HCT116 (cell line): ENCODE data around the gene MAF. TPM values are rescaled to one million over a fixed set of nuclear protein-coding genes. Genes with fewer than 3 reads are reported as not detected.

Experiments used
- ATAC-seq: fragments of 200-7000 bp; cut with Tn5 transposase; 2 replicates; pipeline ENCODE4 v1.9.1; 2020; ENCODE audit warnings: mild to moderate bottlenecking, moderate library complexity
- BruUV-seq: library from RNA; stranded (reverse); fragments of 400-500 nt; replicated peaks from 2 replicates; lab custom pipeline; 2021; lab: Mats Ljungman, UMichigan
- CTCF ChIA-PET: fragments of 300-600 bp; sonication (Branson Sonifier 250); formaldehyde crosslinking; loops from one replicate; lab custom pipeline; 2021; ENCODE audit warnings: antibody characterized with exemption; lab: Charles Lee
- POLR2A ChIA-PET: fragments of 300-600, 350-600 bp; sonication (Branson Sonifier 250); formaldehyde crosslinking; loops from one replicate; lab custom pipeline; 2021; ENCODE audit warnings: antibody characterized with exemption; lab: Charles Lee
- RAD21 ChIA-PET, 2 experiments: fragments of 300-600 bp; sonication (Branson Sonifier 250); formaldehyde crosslinking; loops; one replicate each; lab custom pipeline; 2023; ENCODE audit warnings: low total read pairs in 2 of 2; ENCODE audit not compliant: uncharacterized antibody in 2 of 2, unreplicated experiment in 2 of 2, low non-redundant PET in 1 of 2; lab: Charles Lee
- DNase-seq: peaks from one replicate; pipeline ENCODE4 v3.0.0-alpha.2; 2010; ENCODE audit warnings: low read depth, low spot score
- H2AFZ ChIP-seq: fragments of 200-600 bp; shearing (Covaris generic), sonication (generic); 2 replicates; pipeline ENCODE4 v1.6.1; 2017; ENCODE audit warnings: low read depth, mixed run types, mixed read lengths, antibody characterized with exemption, low read length; ENCODE audit not compliant: poor library complexity, severe bottlenecking
- H3K27ac ChIP-seq: 2 replicates; pipeline ENCODE4 v1.5.1; 2012; ENCODE audit warnings: low read depth, low read length
- H3K27me3 ChIP-seq: fragments of 200-600 bp; sonication (generic); 2 replicates; pipeline ENCODE4 v1.6.1; 2016; ENCODE audit warnings: mixed run types, low read length, mixed read lengths; ENCODE audit not compliant: insufficient read depth
- H3K36me3 ChIP-seq, 2 experiments: fragments of 200-500 bp in 1 of 2; fragments of 200-600 bp in 1 of 2; sonication (Bioruptor generic) in 1 of 2; sonication (generic) in 1 of 2; 2 replicates each; pipeline versions ENCODE4 v1.5.1 to v1.6.1; 2014 to 2016; ENCODE audit warnings: low read length in 2 of 2, inconsistent platforms in 1 of 2, mixed read lengths in 1 of 2, mixed run types in 1 of 2; ENCODE audit not compliant: insufficient read depth in 2 of 2, control insufficient read depth in 1 of 2
- H3K4me1 ChIP-seq, 2 experiments: fragments of 200-600 bp in 1 of 2; sonication (generic) in 1 of 2; 2 replicates each; pipeline versions ENCODE4 v1.5.1 to v1.6.1; 2012 to 2017; ENCODE audit warnings: low read length in 2 of 2, inconsistent platforms in 1 of 2, mild to moderate bottlenecking in 1 of 2, mixed read lengths in 1 of 2, mixed run types in 1 of 2, moderate library complexity in 1 of 2; ENCODE audit not compliant: insufficient read depth in 2 of 2, control insufficient read depth in 1 of 2
- H3K4me2 ChIP-seq: fragments of 200-600 bp; sonication (generic); 2 replicates; pipeline ENCODE4 v1.6.1; 2017; ENCODE audit warnings: mixed run types, low read length, mixed read lengths
- H3K4me3 ChIP-seq, 2 experiments: fragments of 200-600 bp in 1 of 2; sonication (generic) in 1 of 2; replicated peaks in 1 of 2; 2 replicates each; pipeline ENCODE4 v1.5.1; 2011 to 2016; ENCODE audit warnings: low read length in 2 of 2, control low read depth in 1 of 2, low read depth in 1 of 2, mild to moderate bottlenecking in 1 of 2, mixed read lengths in 1 of 2, mixed run types in 1 of 2
- H3K79me2 ChIP-seq: fragments of 200-600 bp; sonication (generic); 2 replicates; pipeline ENCODE4 v1.6.1; 2017; ENCODE audit warnings: mild to moderate bottlenecking, mixed run types, low read length, moderate library complexity, mixed read lengths; ENCODE audit not compliant: insufficient read depth
- H3K9ac ChIP-seq: fragments of 200-600 bp; sonication (generic); 2 replicates; pipeline ENCODE4 v1.6.1; 2016; ENCODE audit warnings: low read length, mixed read lengths
- H3K9me2 ChIP-seq: fragments of 200-600 bp; sonication (generic), shearing (Covaris generic); 2 replicates; pipeline ENCODE4 v1.6.1; 2017; ENCODE audit warnings: mixed run types, mild to moderate bottlenecking, moderate library complexity; ENCODE audit not compliant: insufficient read depth
- H3K9me3 ChIP-seq, 2 experiments: fragments of 200-500 bp in 1 of 2; fragments of 200-600 bp in 1 of 2; sonication (Bioruptor generic) in 1 of 2; sonication (generic) in 1 of 2; 2 replicates each; pipeline ENCODE4 v1.6.1; 2014 to 2017; ENCODE audit warnings: low read length in 2 of 2, mixed read lengths in 2 of 2, inconsistent platforms in 1 of 2, low read depth in 1 of 2, mild to moderate bottlenecking in 1 of 2, mixed run types in 1 of 2, moderate library complexity in 1 of 2; ENCODE audit not compliant: control insufficient read depth in 1 of 2, insufficient read depth in 1 of 2
- H4K20me1 ChIP-seq: fragments of 200-600 bp; sonication (generic), shearing (Covaris generic); 2 replicates; pipeline ENCODE4 v1.6.1; 2017; ENCODE audit warnings: mixed run types, mild to moderate bottlenecking, moderate library complexity; ENCODE audit not compliant: insufficient read depth
- ATF3 ChIP-seq: IDR thresholded peaks from 2 replicates; pipeline ENCODE4 v1.6.1; 2012
- CBX3 ChIP-seq: IDR thresholded peaks from 2 replicates; pipeline ENCODE4 v1.6.1; 2012; ENCODE audit warnings: low read depth
- CEBPB ChIP-seq: IDR thresholded peaks from 2 replicates; pipeline ENCODE4 v1.6.1; 2012; ENCODE audit warnings: low read depth
- CTCF ChIP-seq, 3 experiments: fragments of 200-600 bp in 1 of 3; sonication (generic) in 1 of 3; IDR thresholded peaks in 2 of 3; conservative IDR thresholded peaks in 1 of 3; 2 replicates each; pipeline ENCODE4 v1.5.1; 2012 to 2017; ENCODE audit warnings: low read depth in 2 of 3, low read length in 2 of 3, antibody characterized with exemption in 1 of 3, borderline replicate concordance in 1 of 3, control low read depth in 1 of 3, mild to moderate bottlenecking in 1 of 3, mixed read lengths in 1 of 3, mixed run types in 1 of 3, moderate library complexity in 1 of 3; ENCODE audit not compliant: insufficient read depth in 1 of 3
- EGR1 ChIP-seq: IDR thresholded peaks from 2 replicates; pipeline ENCODE4 v1.6.1; 2012; ENCODE audit warnings: low read depth
- ELF1 ChIP-seq: IDR thresholded peaks from 2 replicates; pipeline ENCODE4 v1.6.1; 2012; ENCODE audit warnings: low read depth, borderline replicate concordance
- EZH2phosphoT487 ChIP-seq: fragments of 200-600 bp; IDR thresholded peaks from 2 replicates; pipeline ENCODE4 v1.6.1; 2018; ENCODE audit warnings: antibody characterized with exemption, borderline replicate concordance
- POLR2AphosphoS5 ChIP-seq: IDR thresholded peaks from 2 replicates; pipeline ENCODE4 v1.6.1; 2011; ENCODE audit warnings: mild to moderate bottlenecking, low read depth, low read length, moderate library complexity
- SIN3A ChIP-seq: IDR thresholded peaks from 2 replicates; pipeline ENCODE4 v1.6.1; 2012; ENCODE audit warnings: low read depth
- ZNF274 ChIP-seq: fragments of 200-500 bp; sonication (Bioruptor generic); IDR thresholded peaks from 2 replicates; pipeline ENCODE4 v1.6.1; 2014; ENCODE audit warnings: mild to moderate bottlenecking, low read depth, low read length, inconsistent platforms
- intact Hi-C: fragments of 100-400 bp; cut with micrococcal nuclease; formaldehyde crosslinking; loops from 2 replicates; pipeline ENCODE4 v1.10.0; 2022
- total RNA-seq: library from RNA; stranded (reverse); gene quantifications from one replicate; pipeline ENCODE4 v1.2.1, GENCODE V29; 2021; ENCODE audit not compliant: unreplicated experiment
- TF ChIP-seq, protein P1 (sequence below): IDR thresholded peaks from 2 replicates; pipeline ENCODE4 v1.6.1; 2011; ENCODE audit warnings: mild to moderate bottlenecking, low read length, moderate library complexity; ENCODE audit not compliant: insufficient replicate concordance; ENCODE audit errors: extremely low read depth

Gene MAF
- total RNA-seq, 1 experiment from 2014 or later: 0.27 TPM

- H3K4me3 ChIP-seq: no peak overlapping the region
- no peaks in the 10 kb centered on the region for H3K36me3 ChIP-seq
- H3K27me3 ChIP-seq: no peaks in the 10 kb centered on the region
- H3K9ac ChIP-seq: no peak overlapping the region
- no peak overlapping the region for H3K4me2 ChIP-seq
- H3K27ac ChIP-seq: no peak overlapping the region
- RAD21 ChIA-PET: no interaction called here
- CTCF ChIA-PET: no interaction called here
- H3K9me3 ChIP-seq: peaks cover 25 to 52% of the 10 kb centered on the region in 2 experiments; a peak in 2 of 4 replicates
- DNase-seq (no peak), ATAC-seq (no peak)
- H3K79me2 ChIP-seq: no peaks in the 10 kb centered on the region
- POLR2A ChIA-PET: no interaction called here
- H3K9me2 ChIP-seq: no peaks in the 10 kb centered on the region
- H2AFZ ChIP-seq: no peak overlapping the region
- no peaks in the 10 kb centered on the region for H4K20me1 ChIP-seq
- TF ChIP-seq CBX3 (no peak), ZNF274 (no peak), ATF3 (no peak), CTCF (IDR thresholded peaks at IDR 0.05 in 2 of 3, conservative IDR thresholded peaks at IDR 0.05 in 1 of 3; ENCODE audit: borderline replicate concordance in 1 of 3, insufficient read depth in 1 of 3, low read depth in 2 of 3, low read length in 2 of 3) (no peak), EZH2phosphoT487 (no peak), EGR1 (no peak), POLR2AphosphoS5 (no peak), ELF1 (no peak), SIN3A (no peak), CEBPB (no peak)
- TF ChIP-seq, protein P1, sequence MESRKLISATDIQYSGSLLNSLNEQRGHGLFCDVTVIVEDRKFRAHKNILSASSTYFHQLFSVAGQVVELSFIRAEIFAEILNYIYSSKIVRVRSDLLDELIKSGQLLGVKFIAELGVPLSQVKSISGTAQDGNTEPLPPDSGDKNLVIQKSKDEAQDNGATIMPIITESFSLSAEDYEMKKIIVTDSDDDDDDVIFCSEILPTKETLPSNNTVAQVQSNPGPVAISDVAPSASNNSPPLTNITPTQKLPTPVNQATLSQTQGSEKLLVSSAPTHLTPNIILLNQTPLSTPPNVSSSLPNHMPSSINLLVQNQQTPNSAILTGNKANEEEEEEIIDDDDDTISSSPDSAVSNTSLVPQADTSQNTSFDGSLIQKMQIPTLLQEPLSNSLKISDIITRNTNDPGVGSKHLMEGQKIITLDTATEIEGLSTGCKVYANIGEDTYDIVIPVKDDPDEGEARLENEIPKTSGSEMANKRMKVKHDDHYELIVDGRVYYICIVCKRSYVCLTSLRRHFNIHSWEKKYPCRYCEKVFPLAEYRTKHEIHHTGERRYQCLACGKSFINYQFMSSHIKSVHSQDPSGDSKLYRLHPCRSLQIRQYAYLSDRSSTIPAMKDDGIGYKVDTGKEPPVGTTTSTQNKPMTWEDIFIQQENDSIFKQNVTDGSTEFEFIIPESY: no peak
- intact Hi-C loops: no loop called here
- no TSS peak for BruUV-seq
- H3K4me1 ChIP-seq: no peaks in the 10 kb centered on the region
Measured at GRCh38 chr16:79592186-79592585, 8.4 kb downstream of the MAF start.
